Parathyroid adenoma (tissue), 2 donors: ENCODE measurements around the gene PYGO1.

Experiments used
- H2AFZ ChIP-seq: fragments of 300-600 bp; sonication (generic); one replicate; pipeline ENCODE4 v1.7.0; 2017; ENCODE audit warnings: antibody characterized with exemption, mild to moderate bottlenecking
- H3K27ac ChIP-seq: fragments of 300-600 bp; sonication (generic); one replicate; pipeline ENCODE4 v1.7.0; 2017
- H3K27me3 ChIP-seq: fragments of 300-600 bp; sonication (generic); one replicate; pipeline ENCODE4 v1.7.0; 2017; ENCODE audit warnings: low read length; ENCODE audit not compliant: control insufficient read depth, insufficient read depth
- H3K36me3 ChIP-seq: fragments of 300-600 bp; sonication (generic); one replicate; pipeline ENCODE4 v1.7.0; 2017; ENCODE audit warnings: low read length; ENCODE audit not compliant: control insufficient read depth, insufficient read depth
- H3K4me1 ChIP-seq: fragments of 300-600 bp; sonication (generic); one replicate; pipeline ENCODE4 v1.7.0; 2017; ENCODE audit warnings: control low read depth
- H3K4me2 ChIP-seq: fragments of 300-600 bp; sonication (generic); one replicate; pipeline ENCODE4 v1.7.0; 2017; ENCODE audit warnings: low read length
- H3K4me3 ChIP-seq: fragments of 300-600 bp; sonication (generic); one replicate; pipeline ENCODE4 v1.7.0; 2017; ENCODE audit warnings: low read depth, low read length
- H3K79me2 ChIP-seq: fragments of 300-600 bp; sonication (generic); one replicate; pipeline ENCODE4 v1.7.0; 2017; ENCODE audit warnings: control low read depth
- H3K9ac ChIP-seq: fragments of 300-600 bp; sonication (generic); one replicate; pipeline ENCODE4 v1.7.0; 2017; ENCODE audit warnings: mild to moderate bottlenecking
- H3K9me3 ChIP-seq: fragments of 300-600 bp; sonication (generic); one replicate; pipeline ENCODE4 v1.7.0; 2017; ENCODE audit warnings: low read length; ENCODE audit not compliant: control insufficient read depth
- TF ChIP-seq, protein P1 (sequence below): fragments of 300-600 bp; sonication (generic); IDR thresholded peaks from one replicate; pipeline ENCODE4 v1.7.0; 2017; ENCODE audit warnings: antibody characterized with exemption, mild to moderate bottlenecking
- donor health status: primary hyperparathyroidism.

Gene PYGO1, protein sequence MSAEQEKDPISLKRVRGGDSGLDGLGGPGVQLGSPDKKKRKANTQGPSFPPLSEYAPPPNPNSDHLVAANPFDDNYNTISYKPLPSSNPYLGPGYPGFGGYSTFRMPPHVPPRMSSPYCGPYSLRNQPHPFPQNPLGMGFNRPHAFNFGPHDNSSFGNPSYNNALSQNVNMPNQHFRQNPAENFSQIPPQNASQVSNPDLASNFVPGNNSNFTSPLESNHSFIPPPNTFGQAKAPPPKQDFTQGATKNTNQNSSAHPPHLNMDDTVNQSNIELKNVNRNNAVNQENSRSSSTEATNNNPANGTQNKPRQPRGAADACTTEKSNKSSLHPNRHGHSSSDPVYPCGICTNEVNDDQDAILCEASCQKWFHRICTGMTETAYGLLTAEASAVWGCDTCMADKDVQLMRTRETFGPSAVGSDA

DNA sequence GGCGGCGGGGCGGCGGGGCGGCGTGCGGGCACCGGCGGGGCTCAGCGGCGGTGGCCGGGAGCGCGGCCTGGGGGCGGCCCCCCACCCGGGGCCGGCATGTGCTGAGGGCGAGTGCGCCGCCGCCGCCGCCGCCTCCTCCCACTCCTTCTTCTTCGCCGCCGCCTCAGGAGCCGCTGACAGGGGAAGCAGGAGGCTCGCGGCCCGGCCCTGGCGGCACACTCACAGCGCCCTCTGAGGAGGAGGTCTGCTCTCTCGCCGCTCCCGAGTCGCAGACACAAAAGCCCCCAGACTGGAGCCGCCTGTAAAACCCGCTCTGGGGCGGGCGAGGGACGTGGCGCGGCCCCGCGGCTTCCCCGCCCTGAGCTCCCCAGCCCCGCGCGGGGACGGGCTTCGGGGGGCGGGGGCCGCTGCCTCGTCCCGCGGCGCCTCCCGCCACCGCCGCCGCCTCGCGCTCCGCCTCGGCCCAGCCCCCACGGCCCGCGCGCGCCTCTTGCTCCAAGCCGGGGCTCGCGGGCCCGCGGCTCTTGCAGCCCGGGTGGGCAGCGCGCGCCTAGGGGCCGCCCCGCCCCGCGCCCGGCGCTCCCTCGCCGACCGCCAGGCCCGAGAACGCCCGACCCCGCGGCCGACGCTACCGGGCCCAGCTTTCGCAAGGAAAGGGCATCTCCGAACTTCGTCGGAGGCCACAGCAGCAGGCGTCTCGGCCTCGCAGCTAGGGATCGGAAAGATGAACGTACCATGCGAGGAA is at the start of gene PYGO1:
Gene PYGO1, minus strand, starts transcription at position 276 of the 745 bp plus-strand sequence. CDS start 462 bp downstream, outside the sequence.
- H3K4me2 ChIP-seq, result peak within 1 kb of the TSS; percentile 74
- no peaks in the 10 kb centered on the region for H3K4me1 ChIP-seq
- no peaks in the 10 kb centered on the region for H3K27me3 ChIP-seq
- no peak within 1 kb of the TSS for H3K9ac ChIP-seq
- H3K36me3 ChIP-seq, result no peaks in the 10 kb centered on the region
- TF ChIP-seq, protein P1, sequence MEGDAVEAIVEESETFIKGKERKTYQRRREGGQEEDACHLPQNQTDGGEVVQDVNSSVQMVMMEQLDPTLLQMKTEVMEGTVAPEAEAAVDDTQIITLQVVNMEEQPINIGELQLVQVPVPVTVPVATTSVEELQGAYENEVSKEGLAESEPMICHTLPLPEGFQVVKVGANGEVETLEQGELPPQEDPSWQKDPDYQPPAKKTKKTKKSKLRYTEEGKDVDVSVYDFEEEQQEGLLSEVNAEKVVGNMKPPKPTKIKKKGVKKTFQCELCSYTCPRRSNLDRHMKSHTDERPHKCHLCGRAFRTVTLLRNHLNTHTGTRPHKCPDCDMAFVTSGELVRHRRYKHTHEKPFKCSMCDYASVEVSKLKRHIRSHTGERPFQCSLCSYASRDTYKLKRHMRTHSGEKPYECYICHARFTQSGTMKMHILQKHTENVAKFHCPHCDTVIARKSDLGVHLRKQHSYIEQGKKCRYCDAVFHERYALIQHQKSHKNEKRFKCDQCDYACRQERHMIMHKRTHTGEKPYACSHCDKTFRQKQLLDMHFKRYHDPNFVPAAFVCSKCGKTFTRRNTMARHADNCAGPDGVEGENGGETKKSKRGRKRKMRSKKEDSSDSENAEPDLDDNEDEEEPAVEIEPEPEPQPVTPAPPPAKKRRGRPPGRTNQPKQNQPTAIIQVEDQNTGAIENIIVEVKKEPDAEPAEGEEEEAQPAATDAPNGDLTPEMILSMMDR, result no peak
- peaks cover 5% of the 10 kb centered on the region for H3K79me2 ChIP-seq
- H3K9me3 ChIP-seq, result no peaks in the 10 kb centered on the region
- H2AFZ ChIP-seq, result peak within 1 kb of the TSS; percentile 84
- peak within 1 kb of the TSS; percentile 68 for H3K27ac ChIP-seq
- H3K4me3 ChIP-seq, result peak within 1 kb of the TSS; percentile 67

DNA sequence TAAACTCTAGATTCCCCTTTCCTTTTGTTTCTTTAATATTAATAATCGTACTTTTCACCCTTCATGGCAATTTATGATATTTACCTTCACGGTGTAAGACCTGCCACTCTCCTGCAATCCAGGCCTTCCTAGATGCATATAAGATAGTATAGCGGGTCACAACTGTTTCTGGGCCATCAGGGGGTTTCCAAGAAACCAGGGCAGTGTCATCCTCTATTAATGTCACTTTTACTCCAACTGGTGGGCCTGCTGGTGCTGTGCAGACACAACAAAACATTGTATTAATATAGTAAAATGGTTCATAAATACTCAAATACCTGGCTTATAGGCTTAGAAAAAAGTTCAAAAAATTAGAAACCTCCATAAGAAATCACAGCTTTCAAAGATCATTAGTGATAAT is 48.9 kb upstream of the PYGO1 start:
- no peaks in the 10 kb centered on the region for H3K27me3 ChIP-seq
- TF ChIP-seq, protein P1, result no peak
- peaks cover 2% of the 10 kb centered on the region for H3K4me1 ChIP-seq

DNA sequence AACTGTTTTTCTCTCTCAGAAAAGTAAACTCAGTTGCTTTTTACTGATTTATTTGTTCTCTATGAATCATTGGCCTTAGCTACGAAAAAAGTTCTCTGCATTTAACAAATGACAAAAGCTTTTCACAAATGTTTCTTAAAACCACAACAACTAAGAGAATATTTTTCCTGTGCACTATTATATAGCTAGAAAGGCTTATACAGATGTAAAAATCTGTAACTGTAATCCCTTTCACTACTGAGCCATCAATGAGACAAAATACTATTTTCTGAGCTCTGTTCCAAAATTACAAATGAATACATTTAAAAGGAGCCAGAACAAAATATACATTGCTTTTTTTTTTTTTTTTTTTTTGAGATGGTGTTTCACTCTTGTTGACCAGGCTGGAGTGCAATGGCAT is 45.6 kb upstream of the PYGO1 start:
- H3K4me2 ChIP-seq, result no peak overlapping the region
- no peak overlapping the region for H3K27ac ChIP-seq
- no peaks in the 10 kb centered on the region for H3K36me3 ChIP-seq
- H3K9me3 ChIP-seq, result no peaks in the 10 kb centered on the region
- H3K27me3 ChIP-seq, result no peaks in the 10 kb centered on the region
- H3K4me1 ChIP-seq, result peaks cover 7% of the 10 kb centered on the region
- no peak overlapping the region for H3K4me3 ChIP-seq
- H3K79me2 ChIP-seq, result no peaks in the 10 kb centered on the region
- TF ChIP-seq, protein P1, result no peak
- H2AFZ ChIP-seq, result no peak overlapping the region
- H3K9ac ChIP-seq, result no peak overlapping the region

More for the DNA sequence above, 48.9 kb upstream of the PYGO1 start:
- Histone ChIP-seq H3K9ac (no peak overlapping the region), H2AFZ (no peak overlapping the region), H3K27ac (no peak overlapping the region), H3K9me3 (no peaks in the 10 kb centered on the region), H3K79me2 (no peaks in the 10 kb centered on the region), H3K4me3 (no peak overlapping the region), H3K36me3 (no peaks in the 10 kb centered on the region), H3K4me2 (no peak overlapping the region)

DNA sequence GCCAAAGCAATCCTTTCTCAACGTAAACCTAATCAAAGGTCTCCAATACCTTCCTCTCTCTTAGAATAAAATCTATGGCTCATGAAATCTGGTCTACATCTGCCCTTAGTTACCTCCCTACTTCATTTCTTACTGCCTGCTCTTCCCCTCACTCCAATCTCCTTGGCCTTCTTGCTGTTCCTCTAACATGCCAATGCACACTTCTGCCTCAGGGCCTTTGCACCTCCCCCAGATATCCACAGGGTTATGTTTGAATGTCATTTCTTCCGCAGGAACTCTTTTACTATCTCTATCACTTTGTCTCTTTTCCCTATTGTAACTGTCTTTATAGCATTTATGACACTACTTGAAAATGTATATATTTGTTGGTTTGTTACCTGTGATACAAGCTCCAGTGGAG is 44.3 kb upstream of the PYGO1 start:
- Histone ChIP-seq H3K9ac (no peak overlapping the region), H3K27me3 (no peaks in the 10 kb centered on the region), H3K36me3 (no peaks in the 10 kb centered on the region), H3K4me3 (no peak overlapping the region), H3K27ac (peak overlapping the region; percentile 71), H3K4me2 (no peak overlapping the region), H3K4me1 (peaks cover 7% of the 10 kb centered on the region), H2AFZ (no peak overlapping the region), H3K79me2 (no peaks in the 10 kb centered on the region), H3K9me3 (no peaks in the 10 kb centered on the region)
- TF ChIP-seq, protein P1, result no peak
